Ishikawa (cell line): ENCODE data around the gene NDUFAF2.

ENCODE experiments used
- CEBPB ChIP-seq: IDR thresholded peaks from 2 replicates; pipeline ENCODE4 v1.6.1; 2012
- CREB1 ChIP-seq: IDR thresholded peaks from 2 replicates; pipeline ENCODE4 v1.6.1; 2012; ENCODE audit warnings: low read depth
- EGR1 ChIP-seq: IDR thresholded peaks from 2 replicates; pipeline ENCODE4 v1.6.1; 2012
- EP300 ChIP-seq: IDR thresholded peaks from 2 replicates; pipeline ENCODE4 v1.6.1; 2012; ENCODE audit warnings: borderline replicate concordance
- MAX ChIP-seq: IDR thresholded peaks from 2 replicates; pipeline ENCODE4 v1.6.1; 2012
- NFIC ChIP-seq: IDR thresholded peaks from 2 replicates; pipeline ENCODE4 v1.6.1; 2012
- RAD21 ChIP-seq: IDR thresholded peaks from 2 replicates; pipeline ENCODE4 v1.6.1; 2012; ENCODE audit warnings: low read depth
- TAF1 ChIP-seq: IDR thresholded peaks from 2 replicates; pipeline ENCODE4 v1.6.1; 2012; ENCODE audit warnings: low read depth, mild to moderate bottlenecking
- TCF12 ChIP-seq: IDR thresholded peaks from 2 replicates; pipeline ENCODE4 v1.6.1; 2012; ENCODE audit warnings: low read depth
- YY1 ChIP-seq: IDR thresholded peaks from 2 replicates; pipeline ENCODE4 v1.6.1; 2012; ENCODE audit warnings: low read depth
- ZBTB7A ChIP-seq: IDR thresholded peaks from 2 replicates; pipeline ENCODE4 v1.6.1; 2012; ENCODE audit warnings: low read depth
- TF ChIP-seq, protein P1 (sequence below): IDR thresholded peaks from 2 replicates; pipeline ENCODE4 v1.6.1; 2012; ENCODE audit warnings: low read depth, mild to moderate bottlenecking
- TF ChIP-seq, protein P2 (sequence below): IDR thresholded peaks from 2 replicates; pipeline ENCODE4 v1.6.1; 2012

GRCh38 chr5:60958088-60958487 is 13.1 kb downstream of the NDUFAF2 start:
- TF ChIP-seq CEBPB (no peak), EGR1 (no peak), RAD21 (no peak), EP300 (no peak), YY1 (no peak), ZBTB7A (no peak), MAX (no peak), TAF1 (no peak), NFIC (no peak), CREB1 (no peak), TCF12 (no peak)
- TF ChIP-seq, protein P1, sequence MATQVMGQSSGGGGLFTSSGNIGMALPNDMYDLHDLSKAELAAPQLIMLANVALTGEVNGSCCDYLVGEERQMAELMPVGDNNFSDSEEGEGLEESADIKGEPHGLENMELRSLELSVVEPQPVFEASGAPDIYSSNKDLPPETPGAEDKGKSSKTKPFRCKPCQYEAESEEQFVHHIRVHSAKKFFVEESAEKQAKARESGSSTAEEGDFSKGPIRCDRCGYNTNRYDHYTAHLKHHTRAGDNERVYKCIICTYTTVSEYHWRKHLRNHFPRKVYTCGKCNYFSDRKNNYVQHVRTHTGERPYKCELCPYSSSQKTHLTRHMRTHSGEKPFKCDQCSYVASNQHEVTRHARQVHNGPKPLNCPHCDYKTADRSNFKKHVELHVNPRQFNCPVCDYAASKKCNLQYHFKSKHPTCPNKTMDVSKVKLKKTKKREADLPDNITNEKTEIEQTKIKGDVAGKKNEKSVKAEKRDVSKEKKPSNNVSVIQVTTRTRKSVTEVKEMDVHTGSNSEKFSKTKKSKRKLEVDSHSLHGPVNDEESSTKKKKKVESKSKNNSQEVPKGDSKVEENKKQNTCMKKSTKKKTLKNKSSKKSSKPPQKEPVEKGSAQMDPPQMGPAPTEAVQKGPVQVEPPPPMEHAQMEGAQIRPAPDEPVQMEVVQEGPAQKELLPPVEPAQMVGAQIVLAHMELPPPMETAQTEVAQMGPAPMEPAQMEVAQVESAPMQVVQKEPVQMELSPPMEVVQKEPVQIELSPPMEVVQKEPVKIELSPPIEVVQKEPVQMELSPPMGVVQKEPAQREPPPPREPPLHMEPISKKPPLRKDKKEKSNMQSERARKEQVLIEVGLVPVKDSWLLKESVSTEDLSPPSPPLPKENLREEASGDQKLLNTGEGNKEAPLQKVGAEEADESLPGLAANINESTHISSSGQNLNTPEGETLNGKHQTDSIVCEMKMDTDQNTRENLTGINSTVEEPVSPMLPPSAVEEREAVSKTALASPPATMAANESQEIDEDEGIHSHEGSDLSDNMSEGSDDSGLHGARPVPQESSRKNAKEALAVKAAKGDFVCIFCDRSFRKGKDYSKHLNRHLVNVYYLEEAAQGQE = no peak
- TF ChIP-seq, protein P2, sequence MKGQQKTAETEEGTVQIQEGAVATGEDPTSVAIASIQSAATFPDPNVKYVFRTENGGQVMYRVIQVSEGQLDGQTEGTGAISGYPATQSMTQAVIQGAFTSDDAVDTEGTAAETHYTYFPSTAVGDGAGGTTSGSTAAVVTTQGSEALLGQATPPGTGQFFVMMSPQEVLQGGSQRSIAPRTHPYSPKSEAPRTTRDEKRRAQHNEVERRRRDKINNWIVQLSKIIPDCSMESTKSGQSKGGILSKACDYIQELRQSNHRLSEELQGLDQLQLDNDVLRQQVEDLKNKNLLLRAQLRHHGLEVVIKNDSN = no peak
